Measurements from ENCODE around the gene BLTP3B.

DNA sequence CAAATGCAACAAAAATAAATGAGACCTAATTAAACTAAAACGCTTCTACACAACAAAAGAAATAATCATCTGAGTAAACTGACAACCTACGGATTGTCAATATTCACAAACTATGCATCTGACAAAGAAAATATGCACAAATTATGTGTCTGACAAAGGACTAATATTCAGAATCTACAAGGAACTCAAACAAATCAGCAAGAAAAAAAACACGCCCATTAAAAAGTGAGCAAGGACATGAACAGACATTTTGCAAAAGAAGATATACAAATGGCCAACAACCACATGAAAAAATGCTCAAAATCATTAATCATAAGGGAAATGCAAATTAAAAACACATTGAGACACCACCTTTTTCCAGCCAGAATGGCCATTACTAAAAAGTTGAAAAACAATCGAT is 37.0 kb downstream of the BLTP3B start:
- TF ChIP-seq CTCF (IDR thresholded peaks at IDR 0.05) = no peak
- TF ChIP-seq POLR2A (IDR thresholded peaks at IDR 0.05) = no peak
